ENCODE measurements around the gene NLRP6. TPM values are rescaled to one million over a fixed set of nuclear protein-coding genes. Genes with fewer than 3 reads are reported as not detected.

NLRP6 gene
- total RNA-seq, 1 experiment from 2014 or later, result not detected

GRCh38 chr11:296171-297050 is 18.2 kb downstream of the NLRP6 start:
- H3K27me3 Mint-ChIP-seq (ENCODE audit: insufficient read depth, unreplicated experiment), result no peaks in the 10 kb centered on the region
- ChIA-PET CTCF (interaction anchor here (0.5 kb wide), 1 partner anchor 152 kb away, joined by 3 read pairs; no protein-coding TSS in a partner anchor), POLR2A (interaction anchor here (0.6 to 1.2 kb wide), 2 partner anchors 59 to 322 kb away, joined by 3 to 4 read pairs; no protein-coding TSS in a partner anchor)
- no peak overlapping the region for H3K27ac Mint-ChIP-seq (ENCODE audit: low read depth, unreplicated experiment)
- TF ChIP-seq CTCF (IDR thresholded peaks at IDR 0.05; ENCODE audit: unreplicated experiment), result no peak
- no peak overlapping the region for H3K4me3 Mint-ChIP-seq (ENCODE audit: unreplicated experiment)
- DNase-seq (ENCODE audit: unreplicated experiment), result no peak
- intact Hi-C loops (cut with micrococcal nuclease), result no loop called here
- H3K4me1 Mint-ChIP-seq (ENCODE audit: insufficient read depth, unreplicated experiment), result peaks cover 7% of the 10 kb centered on the region
- no TSS peak for BruUV-seq (replicated peaks)
- no peaks in the 10 kb centered on the region for H3K36me3 Mint-ChIP-seq (ENCODE audit: insufficient read depth, unreplicated experiment)
- no peaks in the 10 kb centered on the region for H3K9me3 Mint-ChIP-seq (ENCODE audit: unreplicated experiment)

GRCh38 chr11:297051-297585 is 18.9 kb downstream of the NLRP6 start:
- POLR2A ChIA-PET, result no interaction called here
- no peak for DNase-seq (ENCODE audit: unreplicated experiment)
- CTCF ChIA-PET, result no interaction called here
- no TSS peak for BruUV-seq (replicated peaks)
- Mint-ChIP-seq H3K27ac (ENCODE audit: low read depth, unreplicated experiment) (no peak overlapping the region), H3K36me3 (ENCODE audit: insufficient read depth, unreplicated experiment) (no peaks in the 10 kb centered on the region), H3K27me3 (ENCODE audit: insufficient read depth, unreplicated experiment) (no peaks in the 10 kb centered on the region), H3K4me3 (ENCODE audit: unreplicated experiment) (no peak overlapping the region), H3K9me3 (ENCODE audit: unreplicated experiment) (no peaks in the 10 kb centered on the region), H3K4me1 (ENCODE audit: insufficient read depth, unreplicated experiment) (peaks cover 7% of the 10 kb centered on the region)
- intact Hi-C loops (cut with micrococcal nuclease), result no loop called here
- TF ChIP-seq CTCF (IDR thresholded peaks at IDR 0.05; ENCODE audit: unreplicated experiment), result no peak

- Mint-ChIP-seq H3K4me3 (ENCODE audit: unreplicated experiment) (no peak overlapping the region), H3K4me1 (ENCODE audit: insufficient read depth, unreplicated experiment) (peaks cover 7% of the 10 kb centered on the region), H3K36me3 (ENCODE audit: insufficient read depth, unreplicated experiment) (no peaks in the 10 kb centered on the region), H3K9me3 (ENCODE audit: unreplicated experiment) (no peaks in the 10 kb centered on the region), H3K27me3 (ENCODE audit: insufficient read depth, unreplicated experiment) (no peaks in the 10 kb centered on the region), H3K27ac (ENCODE audit: low read depth, unreplicated experiment) (no peak overlapping the region)
- no peak for TF ChIP-seq CTCF (IDR thresholded peaks at IDR 0.05; ENCODE audit: unreplicated experiment)
- ChIA-PET CTCF (no interaction called here), POLR2A (no interaction called here)
- DNase-seq (ENCODE audit: unreplicated experiment), result no peak
- intact Hi-C loops (cut with micrococcal nuclease), result no loop called here
- no TSS peak for BruUV-seq (replicated peaks)
Observed at GRCh38 chr11:297586-298405, 19.6 kb downstream of the NLRP6 start.
